HG02642 (cell line): Measurements from ENCODE around the gene MYH16.
"Not testable (repeated sequence)": the region's sequence is repeated elsewhere in the genome, so short reads cannot be mapped to it uniquely, and the experiment has no call there.

Source experiments
- ATAC-seq: cut with Tn5 transposase; IDR thresholded peaks from one replicate; pipeline ENCODE4 v1.9.1; 2021; ENCODE audit warnings: mild to moderate bottlenecking; ENCODE audit not compliant: unreplicated experiment, poor library complexity

The MYH16 gene

GRCh38 chr7:99257065-99257464 lies 15.6 kb upstream of the MYH16 start:
- ATAC-seq, result no peak

- no peak for ATAC-seq
Measured at GRCh38 chr7:99257675-99258074, 15.0 kb upstream of the MYH16 start.

GRCh38 chr7:99258501-99258900 lies 14.1 kb upstream of the MYH16 start:
- no peak for ATAC-seq

GRCh38 chr7:99260395-99260794 lies 12.2 kb upstream of the MYH16 start:
- ATAC-seq, result no peak

- no peak for ATAC-seq
Measured at GRCh38 chr7:99261646-99262045, 11.0 kb upstream of the MYH16 start.

- ATAC-seq, result no peak
Measured at GRCh38 chr7:99265848-99266480, 6.7 kb upstream of the MYH16 start.

- no peak for ATAC-seq
Measured at GRCh38 chr7:99267481-99267840, 5.2 kb upstream of the MYH16 start.

GRCh38 chr7:99267841-99268576 lies 4.6 kb upstream of the MYH16 start:
- no peak for ATAC-seq

- ATAC-seq, result no peak
Measured at GRCh38 chr7:99268577-99268908, 4.1 kb upstream of the MYH16 start.

- ATAC-seq, result no peak
Measured at GRCh38 chr7:99270702-99271101, 1.9 kb upstream of the MYH16 start.

GRCh38 chr7:99273561-99273960 lies 922 bp downstream of the MYH16 start:
- not testable (repeated sequence) for ATAC-seq

GRCh38 chr7:99274908-99275307 lies 2.3 kb downstream of the MYH16 start:
- ATAC-seq, result not testable (repeated sequence)

GRCh38 chr7:99275496-99275895 lies 2.9 kb downstream of the MYH16 start:
- no peak for ATAC-seq

- no peak for ATAC-seq
Measured at GRCh38 chr7:99278180-99278579, 5.5 kb downstream of the MYH16 start.

- not testable (repeated sequence) for ATAC-seq
Measured at GRCh38 chr7:99284165-99284564, 11.5 kb downstream of the MYH16 start.

- ATAC-seq, result no peak
Measured at GRCh38 chr7:99287779-99288534, 15.3 kb downstream of the MYH16 start.

- no peak for ATAC-seq
Measured at GRCh38 chr7:99289185-99289584, 16.5 kb downstream of the MYH16 start.

GRCh38 chr7:99290148-99290547 lies 17.5 kb downstream of the MYH16 start:
- not testable (repeated sequence) for ATAC-seq

GRCh38 chr7:99290980-99291607 lies 18.5 kb downstream of the MYH16 start:
- no peak for ATAC-seq

- no peak for ATAC-seq
Measured at GRCh38 chr7:99292127-99292526, 19.5 kb downstream of the MYH16 start.

GRCh38 chr7:99293167-99293566 lies 20.5 kb downstream of the MYH16 start:
- no peak for ATAC-seq
